Kidney (tissue), 14 donors: ENCODE data around the gene PLEKHG4. TPM values are rescaled to one million over a fixed set of nuclear protein-coding genes. Genes with fewer than 3 reads are reported as not detected.

ENCODE experiments used
- DNase-seq, 5 donors: peaks; one replicate each; pipeline ENCODE4 v3.0.0-alpha.2; 2013 to 2020
- FAIRE-seq: peaks from 2 replicates; lab custom pipeline; 2012; peaks lifted over from hg19 to GRCh38; lab: Jason Lieb, UNC
- H3K27ac ChIP-seq, 2 donors: one replicate each; pipeline ENCODE4 v1.7.0; 2013; ENCODE audit warnings: low read depth in 2 of 2, low read length in 2 of 2, inconsistent platforms in 1 of 2
- H3K27me3 ChIP-seq: one replicate; pipeline ENCODE4 v1.7.1; 2013; ENCODE audit warnings: low read length, inconsistent platforms; ENCODE audit not compliant: control insufficient read depth, insufficient read depth
- H3K36me3 ChIP-seq, 3 donors: one replicate each; pipeline versions ENCODE4 v1.7.0 to v1.7.1; 2013; ENCODE audit warnings: low read length in 3 of 3, control low read depth in 1 of 3, inconsistent platforms in 1 of 3; ENCODE audit not compliant: insufficient read depth in 3 of 3, control insufficient read depth in 2 of 3
- H3K4me1 ChIP-seq, 3 donors: one replicate each; pipeline versions ENCODE4 v1.7.0 to v1.7.1; 2013; ENCODE audit warnings: low read length in 3 of 3, inconsistent platforms in 1 of 3, low read depth in 1 of 3; ENCODE audit not compliant: control insufficient read depth in 2 of 3, insufficient read depth in 2 of 3
- H3K4me3 ChIP-seq, 3 donors: one replicate each; pipeline versions ENCODE4 v1.7.0 to v1.8.1; 2013; ENCODE audit warnings: low read length in 3 of 3, control low read depth in 1 of 3, inconsistent platforms in 1 of 3
- H3K9ac ChIP-seq, 3 donors: one replicate each; pipeline versions ENCODE4 v1.7.0 to v1.7.1; 2013; ENCODE audit warnings: low read length in 3 of 3, control low read depth in 1 of 3, inconsistent platforms in 1 of 3
- H3K9me3 ChIP-seq, 3 donors: one replicate each; pipeline versions ENCODE4 v1.7.0 to v1.7.1; 2013; ENCODE audit warnings: low read length in 3 of 3, control low read depth in 1 of 3, inconsistent platforms in 1 of 3; ENCODE audit not compliant: control insufficient read depth in 2 of 3, insufficient read depth in 1 of 3
- CTCF ChIP-seq: IDR thresholded peaks from 3 replicates; pipeline ENCODE4 v1.5.1; 2012; ENCODE audit warnings: mild to moderate bottlenecking, moderate library complexity, borderline replicate concordance; ENCODE audit not compliant: insufficient read depth; ENCODE audit errors: extremely low read depth
- intact Hi-C: fragments of 100-400 bp; cut with DNase I; formaldehyde crosslinking; loops from one replicate; pipeline ENCODE4 v1.11.1; 2022
- polyA plus RNA-seq: library from polyadenylated mRNA; stranded (reverse); fragments of 350-450 nt; fragmentation: Illumina TruSeq; extraction: RNeasy Lipid Tissue Mini Kit (QIAGEN cat#74804); gene quantifications from one replicate; pipeline ENCODE4 v1.2.3, GENCODE V29; 2014; ENCODE audit warnings: low read depth, low replicate concordance; ENCODE audit not compliant: insufficient read depth
- total RNA-seq: library from RNA; stranded (reverse); fragmentation: NEBNext Ultra II Directional; extraction: Animal tissue kit (Norgen Biotek cat#: 25700); gene quantifications from one replicate; pipeline ENCODE4 v1.2.1, GENCODE V29; 2021
- donor health status: control.
- donor health status: control.
- donor health status: control.
- donor health status: control.
- donor health status: control.
- donor health status: DM: yes; HTN: yes; CAD: no.
- donor health status: Normal renal cell carcinoma (clear cell type).

The PLEKHG4 gene
- total and polyA plus RNA-seq, 2 donors from 2014 or later: 2.6 to 10.1 TPM

GRCh38 chr16:67327743-67328142 lies 48.4 kb downstream of the PLEKHG4 start:
- intact Hi-C loops: no loop called here
- no peak overlapping the region for H3K27ac ChIP-seq
- DNase-seq (no peak), FAIRE-seq (no peak)
- no peaks in the 10 kb centered on the region for H3K9me3 ChIP-seq
- H3K9ac ChIP-seq: no peak overlapping the region
- no peak for TF ChIP-seq CTCF
- no peaks in the 10 kb centered on the region for H3K36me3 ChIP-seq
- H3K4me3 ChIP-seq: no peak overlapping the region
- H3K4me1 ChIP-seq: peaks cover 0 to 10% (median 5%) of the 10 kb centered on the region in 3 donors
- H3K27me3 ChIP-seq: no peaks in the 10 kb centered on the region

GRCh38 chr16:67329901-67330300 lies 50.6 kb downstream of the PLEKHG4 start:
- H3K9ac ChIP-seq: no peak overlapping the region
- peak; percentile 30 for FAIRE-seq
- H3K27me3 ChIP-seq: no peaks in the 10 kb centered on the region
- peak overlapping the region in 1 of 2 donors; percentile 54 for H3K27ac ChIP-seq
- H3K9me3 ChIP-seq: no peaks in the 10 kb centered on the region
- peak in 2 of 5 donors; percentile 22 to 28 for DNase-seq
- H3K4me1 ChIP-seq: peaks cover 0 to 10% (median 5%) of the 10 kb centered on the region in 3 donors
- TF ChIP-seq CTCF: no peak
- H3K4me3 ChIP-seq: no peak overlapping the region
- no peaks in the 10 kb centered on the region for H3K36me3 ChIP-seq
- intact Hi-C loops: no loop called here

- Histone ChIP-seq H3K4me1 (peaks cover 0 to 6% (median 0%) of the 10 kb centered on the region in 3 donors), H3K36me3 (no peaks in the 10 kb centered on the region), H3K27me3 (no peaks in the 10 kb centered on the region), H3K9me3 (no peaks in the 10 kb centered on the region), H3K27ac (no peak overlapping the region), H3K9ac (no peak overlapping the region), H3K4me3 (no peak overlapping the region)
- intact Hi-C loops: no loop called here
- DNase-seq (peak in 2 of 5 donors; percentile 29 to 34), FAIRE-seq (no peak)
- no peak for TF ChIP-seq CTCF
These were observed 54.0 kb downstream of the PLEKHG4 start for GRCh38 chr16:67333315-67333714.

GRCh38 chr16:67336116-67336515 lies 56.8 kb downstream of the PLEKHG4 start:
- intact Hi-C loops: no loop called here

More at GRCh38 chr16:67336116-67336515, 56.8 kb downstream of the PLEKHG4 start:
- Histone ChIP-seq H3K9me3 (no peaks in the 10 kb centered on the region), H3K27ac (no peak overlapping the region), H3K4me3 (no peak overlapping the region), H3K27me3 (no peaks in the 10 kb centered on the region), H3K4me1 (no peaks in the 10 kb centered on the region), H3K36me3 (no peaks in the 10 kb centered on the region), H3K9ac (no peak overlapping the region)
- no peak for TF ChIP-seq CTCF
- FAIRE-seq: no peak
- no peak for DNase-seq
